NCI-H128 (cell line): ENCODE data around the gene PCDHB14.
"Not testable (repeated sequence)": the region's sequence is repeated elsewhere in the genome, so short reads cannot be mapped to it uniquely, and the experiment has no call there.

Experiments
- DNase-seq: peaks from one replicate; lab custom pipeline; 2025; ENCODE audit not compliant: unreplicated experiment; lab: John Stamatoyannopoulos, UW

The PCDHB14 gene

DNA sequence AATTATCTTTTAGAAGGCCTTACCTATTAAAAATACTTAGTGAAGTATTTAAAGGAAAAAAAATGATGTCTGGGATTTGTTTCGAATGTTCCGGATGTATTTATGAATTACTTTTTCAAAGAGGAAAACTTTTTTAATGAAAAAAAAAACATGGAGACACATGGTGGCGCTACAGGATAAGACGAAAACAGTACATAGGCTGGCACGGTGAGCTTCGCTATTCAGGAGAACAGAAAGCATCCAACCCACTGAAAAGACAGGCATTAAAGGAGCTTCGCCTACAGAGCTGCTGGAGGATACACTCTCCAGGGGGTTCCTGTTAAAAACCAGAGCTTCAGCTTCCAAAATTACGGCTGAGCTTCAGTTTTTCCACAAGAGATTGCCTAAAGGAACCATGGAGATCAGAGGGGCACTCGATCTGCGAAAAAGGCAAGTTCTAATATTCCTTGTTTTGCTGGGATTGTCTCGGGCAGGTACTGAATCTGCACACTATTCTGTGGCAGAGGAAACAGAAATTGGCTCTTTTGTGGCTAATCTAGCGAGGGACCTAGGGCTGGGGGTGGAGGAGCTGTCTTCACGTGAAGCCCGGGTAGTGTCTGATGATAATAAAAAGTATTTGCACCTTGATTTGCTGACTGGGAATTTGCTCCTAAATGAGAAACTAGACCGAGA is at the start of gene PCDHB14:
TSS of gene PCDHB14 (plus strand) at position 232 of the 672 bp plus-strand sequence. CDS start at position 395, 163 bp downstream.
- peak; percentile 28 for DNase-seq

GRCh38 chr5:141174291-141175104 is 48.6 kb upstream of the PCDHB14 start:
- not testable (repeated sequence) for DNase-seq

GRCh38 chr5:141175933-141176332 is 47.2 kb upstream of the PCDHB14 start:
- DNase-seq = no peak

DNA sequence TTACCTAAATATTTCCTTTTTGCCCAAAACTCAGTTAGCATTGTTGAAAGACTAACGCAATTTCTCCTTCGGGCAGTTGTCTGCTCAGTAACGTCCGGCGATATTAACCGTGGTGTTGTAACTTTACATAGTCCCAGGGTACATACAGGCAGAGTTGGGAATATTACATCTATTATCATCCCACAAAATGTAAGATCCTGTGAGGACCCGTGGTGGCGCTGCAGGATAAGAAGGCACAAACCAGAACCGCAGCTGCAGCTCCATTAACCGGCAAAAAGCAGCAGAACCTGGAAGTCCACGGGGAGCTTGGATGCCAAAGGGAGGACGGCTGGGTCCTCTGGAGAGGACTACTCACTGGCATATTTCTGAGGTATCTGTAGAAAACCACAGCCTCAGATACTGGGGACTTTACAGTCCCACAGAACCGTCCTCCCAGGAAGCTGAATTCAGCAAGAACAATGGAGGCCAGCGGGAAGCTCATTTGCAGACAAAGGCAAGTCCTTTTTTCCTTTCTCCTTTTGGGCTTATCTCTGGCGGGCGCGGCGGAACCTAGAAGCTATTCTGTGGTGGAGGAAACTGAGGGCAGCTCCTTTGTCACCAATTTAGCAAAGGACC is 45.5 kb upstream of the PCDHB14 start, which contains the start of gene PCDHB8:
TSS of gene PCDHB8 (plus strand) at position 214 of the 615 bp plus-strand sequence. CDS start at position 459, 245 bp downstream.
- DNase-seq = not testable (repeated sequence)

DNA sequence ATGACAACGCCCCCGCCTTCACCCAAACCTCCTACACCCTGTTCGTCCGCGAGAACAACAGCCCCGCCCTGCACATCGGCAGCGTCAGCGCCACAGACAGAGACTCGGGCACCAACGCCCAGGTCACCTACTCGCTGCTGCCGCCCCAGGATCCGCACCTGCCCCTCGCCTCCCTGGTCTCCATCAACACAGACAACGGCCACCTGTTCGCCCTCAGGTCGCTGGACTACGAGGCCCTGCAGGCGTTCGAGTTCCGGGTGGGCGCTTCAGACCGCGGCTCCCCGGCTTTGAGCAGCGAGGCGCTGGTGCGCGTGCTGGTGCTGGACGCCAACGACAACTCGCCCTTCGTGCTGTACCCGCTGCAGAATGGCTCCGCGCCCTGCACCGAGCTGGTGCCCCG is 43.8 kb upstream of the PCDHB14 start:
- not testable (repeated sequence) for DNase-seq

- not testable (repeated sequence) for DNase-seq
These were observed 43.3 kb upstream of the PCDHB14 start for GRCh38 chr5:141179876-141180275.

DNA sequence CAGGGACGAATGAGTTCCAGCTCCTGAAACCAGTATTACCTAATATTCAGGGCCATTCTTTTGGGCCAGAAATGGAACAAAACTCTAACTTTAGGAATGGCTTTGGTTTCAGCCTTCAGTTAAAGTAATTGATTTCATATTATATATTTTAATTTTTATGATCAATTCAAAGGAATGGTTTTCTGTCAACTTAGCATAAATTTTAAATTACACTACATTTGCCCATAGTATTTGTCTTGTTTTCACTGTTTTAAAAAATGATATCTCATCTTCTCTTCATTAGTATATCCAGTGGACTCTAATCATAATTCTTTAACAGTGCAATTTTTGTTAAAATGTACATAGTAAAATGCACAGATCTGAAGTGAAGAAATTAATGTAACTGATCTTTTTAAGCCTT is 42.8 kb upstream of the PCDHB14 start:
- no peak for DNase-seq

DNA sequence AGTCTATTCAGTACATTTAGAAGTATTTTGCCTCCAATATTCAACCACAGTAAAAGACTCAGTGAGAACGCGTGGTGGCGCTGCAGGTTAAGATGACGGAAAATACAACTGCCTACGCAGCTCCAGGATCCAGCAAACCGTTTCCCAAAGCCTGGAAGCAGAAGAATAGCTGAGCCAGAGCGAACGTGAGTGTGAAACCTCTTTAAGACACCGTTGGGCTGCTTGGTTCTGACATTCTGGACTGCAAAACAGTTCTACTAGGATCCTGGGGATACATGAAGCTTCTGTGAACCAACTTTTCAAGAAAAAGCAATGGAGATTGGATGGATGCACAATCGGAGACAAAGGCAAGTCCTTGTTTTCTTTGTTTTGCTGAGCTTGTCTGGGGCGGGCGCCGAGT is 40.9 kb upstream of the PCDHB14 start, which contains the start of gene PCDHB16:
TSS of gene PCDHB16 (plus strand) at position 140 of the 400 bp plus-strand sequence. CDS start at position 313, 173 bp downstream.
- DNase-seq = no peak

DNA sequence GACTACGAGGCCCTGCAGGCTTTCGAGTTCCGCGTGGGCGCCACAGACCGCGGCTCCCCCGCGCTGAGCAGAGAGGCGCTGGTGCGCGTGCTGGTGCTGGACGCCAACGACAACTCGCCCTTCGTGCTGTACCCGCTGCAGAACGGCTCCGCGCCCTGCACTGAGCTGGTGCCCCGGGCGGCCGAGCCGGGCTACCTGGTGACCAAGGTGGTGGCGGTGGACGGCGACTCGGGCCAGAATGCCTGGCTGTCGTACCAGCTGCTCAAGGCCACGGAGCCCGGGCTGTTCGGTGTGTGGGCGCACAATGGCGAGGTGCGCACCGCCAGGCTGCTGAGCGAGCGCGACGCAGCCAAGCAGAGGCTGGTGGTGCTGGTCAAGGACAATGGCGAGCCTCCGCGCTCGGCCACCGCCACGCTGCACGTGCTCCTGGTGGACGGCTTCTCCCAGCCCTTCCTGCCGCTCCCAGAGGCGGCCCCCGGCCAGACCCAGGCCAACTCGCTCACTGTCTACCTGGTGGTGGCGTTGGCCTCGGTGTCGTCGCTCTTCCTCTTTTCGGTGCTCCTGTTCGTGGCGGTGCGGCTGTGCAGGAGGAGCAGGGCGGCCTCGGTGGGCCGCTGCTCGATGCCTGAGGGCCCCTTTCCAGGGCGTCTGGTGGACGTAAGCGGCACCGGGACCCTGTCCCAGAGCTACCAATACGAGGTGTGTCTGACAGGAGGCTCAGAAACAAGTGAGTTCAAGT is 38.9 kb upstream of the PCDHB14 start:
- not testable (repeated sequence) for DNase-seq

GRCh38 chr5:141186897-141187512 is 36.1 kb upstream of the PCDHB14 start, which contains the start of gene PCDHB9:
Gene PCDHB9 (plus strand): TSS chr5:141187161. CDS start chr5:141187319, 158 bp downstream.
- no peak for DNase-seq

DNA sequence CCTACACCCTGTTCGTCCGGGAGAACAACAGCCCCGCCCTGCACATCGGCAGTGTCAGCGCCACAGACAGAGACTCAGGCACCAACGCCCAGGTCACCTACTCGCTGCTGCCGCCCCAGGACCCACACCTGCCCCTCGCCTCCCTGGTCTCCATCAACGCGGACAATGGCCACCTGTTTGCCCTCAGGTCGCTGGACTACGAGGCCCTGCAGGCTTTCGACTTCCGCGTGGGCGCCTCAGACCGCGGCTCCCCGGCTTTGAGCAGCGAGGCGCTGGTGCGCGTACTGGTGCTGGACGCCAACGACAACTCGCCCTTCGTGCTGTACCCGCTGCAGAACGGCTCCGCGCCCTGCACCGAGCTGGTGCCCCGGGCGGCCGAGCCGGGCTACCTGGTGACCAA is 34.5 kb upstream of the PCDHB14 start:
- DNase-seq = not testable (repeated sequence)

GRCh38 chr5:141189131-141189530 is 34.0 kb upstream of the PCDHB14 start:
- not testable (repeated sequence) for DNase-seq

DNA sequence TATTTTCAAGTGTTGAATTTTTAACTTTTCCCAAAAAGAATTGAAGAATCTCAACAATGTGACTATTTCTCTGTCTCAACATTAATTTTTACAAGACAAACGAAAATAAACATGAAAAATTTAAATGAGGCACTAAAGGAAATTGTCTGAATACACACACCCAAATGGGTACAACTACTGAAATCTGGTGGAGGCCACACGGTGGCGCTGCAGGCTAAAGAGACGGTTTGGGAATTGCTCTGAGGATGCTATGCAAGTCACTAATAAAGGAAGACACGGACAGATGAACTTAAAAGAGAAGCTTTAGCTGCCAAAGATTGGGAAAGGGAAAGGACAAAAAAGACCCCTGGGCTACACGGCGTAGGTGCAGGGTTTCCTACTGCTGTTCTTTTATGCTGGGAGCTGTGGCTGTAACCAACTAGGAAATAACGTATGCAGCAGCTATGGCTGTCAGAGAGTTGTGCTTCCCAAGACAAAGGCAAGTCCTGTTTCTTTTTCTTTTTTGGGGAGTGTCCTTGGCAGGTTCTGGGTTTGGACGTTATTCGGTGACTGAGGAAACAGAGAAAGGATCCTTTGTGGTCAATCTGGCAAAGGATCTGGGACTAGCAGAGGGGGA is 30.9 kb upstream of the PCDHB14 start, which contains the start of gene PCDHB10:
TSS of gene PCDHB10 (plus strand) at position 244 of the 616 bp plus-strand sequence. CDS start at position 444, 200 bp downstream.
- DNase-seq = no peak

- not testable (repeated sequence) for DNase-seq
These were observed 28.8 kb upstream of the PCDHB14 start for GRCh38 chr5:141194332-141194731.

DNA sequence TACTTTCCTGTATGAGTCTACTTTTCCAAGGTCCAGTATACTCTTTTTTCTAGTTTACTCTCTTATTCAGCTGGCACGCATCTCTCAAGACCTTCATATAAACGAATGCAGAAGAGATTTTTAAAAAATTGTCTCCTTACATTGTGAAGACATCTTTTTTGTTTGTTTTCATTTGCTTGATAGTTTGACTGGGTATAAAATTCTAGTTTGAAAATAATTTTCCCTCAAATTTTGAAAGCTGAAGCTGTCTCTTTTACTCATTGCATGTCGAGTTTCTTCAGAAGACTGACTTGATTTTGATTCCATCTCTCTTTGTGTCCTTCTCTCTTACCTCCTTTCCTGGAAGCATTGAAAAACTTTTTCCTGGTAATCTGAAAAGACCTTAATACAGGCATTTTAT is 26.8 kb upstream of the PCDHB14 start:
- no peak for DNase-seq

DNA sequence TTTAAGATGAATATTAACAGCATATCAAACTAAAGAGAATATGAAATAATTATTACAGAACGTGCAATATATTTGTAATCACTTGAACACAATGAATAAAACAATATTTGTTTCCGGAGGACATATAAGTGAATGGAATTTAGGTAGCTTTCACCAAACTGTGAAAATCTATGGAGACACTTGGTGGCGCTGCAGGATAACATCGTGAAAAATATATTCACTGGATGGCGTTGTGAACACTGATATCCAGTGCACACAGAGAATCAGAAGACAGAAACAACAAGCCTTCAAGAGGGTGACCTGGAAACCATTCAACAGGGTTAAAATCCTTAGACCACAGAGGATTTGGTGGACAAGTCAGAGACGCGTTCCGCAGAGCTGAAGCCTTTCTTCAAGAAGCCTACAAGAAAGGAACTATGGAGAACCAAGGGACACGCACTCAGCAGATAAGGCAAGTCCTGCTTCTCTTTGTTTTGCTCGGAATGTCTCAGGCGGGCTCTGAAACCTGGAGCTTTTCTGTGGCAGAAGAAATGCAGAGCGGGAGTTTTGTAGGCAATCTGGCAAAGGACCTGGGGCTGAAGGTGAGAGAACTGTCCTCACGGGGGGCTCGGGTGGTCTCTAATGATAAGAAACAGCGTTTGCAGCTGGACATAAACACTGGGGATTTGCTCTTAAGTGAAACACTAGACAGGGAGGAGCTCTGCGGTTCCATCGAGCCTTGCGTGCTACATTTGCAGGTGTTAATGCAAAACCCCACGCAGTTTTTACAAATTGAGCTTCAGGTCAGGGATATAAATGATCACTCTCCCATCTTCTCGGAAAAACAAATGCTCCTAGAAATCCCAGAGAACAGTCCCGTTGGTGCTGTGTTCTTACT is 23.5 kb upstream of the PCDHB14 start, which contains the start of gene PCDHB11:
TSS of gene PCDHB11 (plus strand) at position 269 of the 877 bp plus-strand sequence. CDS start at position 417, 148 bp downstream.
- no peak for DNase-seq

GRCh38 chr5:141201126-141201525 is 22.0 kb upstream of the PCDHB14 start:
- not testable (repeated sequence) for DNase-seq

GRCh38 chr5:141201646-141202045 is 21.5 kb upstream of the PCDHB14 start:
- DNase-seq = not testable (repeated sequence)
